ENCODE results near the gene EML5.
A peak's percentile ranks its signal among the peaks of the same experiment; 100 is the strongest.
"Not testable (repeated sequence)": the region's sequence is repeated elsewhere in the genome, so short reads cannot be mapped to it uniquely, and the experiment has no call there.

The EML5 gene

GRCh38 chr14:88799522-88799921, 6.8 kb upstream of the EML5 start:
- DNase-seq: no peak

DNA sequence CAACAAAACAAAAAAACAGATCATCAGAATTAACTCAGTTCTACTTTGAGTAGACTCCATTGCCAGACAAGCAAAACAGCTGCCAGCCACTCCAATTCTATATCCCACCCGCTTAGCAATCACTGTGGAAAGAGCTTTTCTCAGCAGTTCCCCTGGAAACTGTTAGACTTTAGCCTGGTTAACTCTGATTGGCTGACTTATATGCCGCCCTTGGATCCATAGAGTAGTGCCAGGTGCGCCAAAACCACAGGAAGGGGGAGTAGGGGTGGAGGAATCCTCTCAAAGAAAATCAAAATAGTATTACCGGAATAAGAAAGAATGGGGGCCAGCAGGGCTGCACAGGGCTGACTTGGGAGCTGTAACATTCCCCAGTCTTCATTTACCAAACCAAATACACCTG, 5.4 kb upstream of the EML5 start:
- peak; percentile 94 for DNase-seq

DNA sequence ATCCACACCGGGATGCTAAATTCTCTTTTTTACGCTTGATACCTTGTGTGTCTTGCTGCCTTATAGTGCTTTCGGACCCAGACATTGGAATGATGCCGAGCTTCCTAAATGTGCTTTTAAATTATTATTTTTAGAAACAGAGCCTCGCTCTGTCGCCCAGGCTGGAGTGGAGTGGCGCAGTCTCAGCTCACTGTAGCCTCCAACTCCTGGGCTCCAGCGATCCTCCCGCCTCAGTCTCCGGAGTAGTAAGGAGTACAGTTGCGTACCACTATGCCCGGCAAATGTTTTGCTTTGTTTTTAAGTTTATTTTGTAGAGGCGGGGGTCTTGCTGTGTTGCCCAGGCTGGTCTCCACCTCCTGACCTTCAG, 489 bp upstream of the EML5 start:
- no peak for DNase-seq

DNA sequence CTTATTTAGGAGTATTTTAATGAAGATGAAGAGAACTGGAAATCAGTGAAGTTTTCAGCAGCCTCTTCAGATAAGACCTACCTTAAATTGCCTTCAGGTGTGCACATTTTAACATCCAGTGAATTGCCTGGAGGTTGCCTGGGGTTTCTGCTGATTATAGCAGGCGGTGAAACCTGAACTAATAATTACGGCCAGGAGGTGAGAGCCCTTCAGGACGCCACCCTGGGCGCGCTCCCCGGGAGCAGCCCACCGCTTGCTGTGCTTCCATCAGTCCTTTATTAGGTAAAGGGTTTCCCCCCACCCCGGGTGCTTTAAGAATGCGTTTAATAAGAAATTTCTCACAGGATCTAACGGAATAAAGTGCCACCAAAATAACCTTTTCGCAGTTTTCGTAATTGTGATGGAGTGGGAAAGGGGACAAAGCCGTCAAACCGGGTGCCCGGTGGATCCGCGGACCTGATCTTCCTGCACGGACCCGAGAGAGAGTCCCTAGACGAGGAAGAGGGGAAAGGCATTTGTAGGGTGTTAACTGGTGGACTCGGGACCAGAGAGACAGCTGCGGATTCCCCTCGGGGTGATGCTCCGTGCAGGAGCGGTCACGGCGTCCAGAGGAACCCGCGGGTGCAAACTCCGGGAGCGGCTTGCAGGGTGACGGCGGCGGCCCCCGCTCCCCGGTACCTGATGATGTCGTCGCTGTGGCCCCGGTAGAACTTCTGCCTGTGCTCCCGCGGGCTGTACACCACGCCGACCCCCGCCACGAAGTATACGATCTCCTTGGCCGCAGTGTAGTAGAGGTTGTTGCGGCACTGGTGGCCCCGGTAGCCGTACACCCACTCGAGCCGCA, 902 bp downstream of the EML5 start:
- DNase-seq: peak; percentile 86

DNA sequence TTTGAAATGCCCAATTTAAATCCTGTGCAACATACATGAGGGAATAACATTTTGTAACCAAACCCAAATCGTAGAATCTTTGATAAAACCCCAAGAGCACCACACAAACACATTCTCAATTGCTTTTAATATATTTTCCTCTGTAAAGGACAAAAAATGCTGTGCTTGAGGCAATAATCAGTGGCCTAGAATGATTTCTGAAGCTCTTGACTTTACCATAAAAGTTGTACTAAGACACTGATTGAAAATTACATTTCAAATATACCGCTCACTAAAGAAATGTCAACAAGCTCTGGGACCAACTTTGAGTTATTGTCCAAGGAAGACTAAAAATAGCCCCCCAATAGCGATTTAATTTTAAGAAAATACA, 1.5 kb downstream of the EML5 start:
- no peak for DNase-seq

DNA sequence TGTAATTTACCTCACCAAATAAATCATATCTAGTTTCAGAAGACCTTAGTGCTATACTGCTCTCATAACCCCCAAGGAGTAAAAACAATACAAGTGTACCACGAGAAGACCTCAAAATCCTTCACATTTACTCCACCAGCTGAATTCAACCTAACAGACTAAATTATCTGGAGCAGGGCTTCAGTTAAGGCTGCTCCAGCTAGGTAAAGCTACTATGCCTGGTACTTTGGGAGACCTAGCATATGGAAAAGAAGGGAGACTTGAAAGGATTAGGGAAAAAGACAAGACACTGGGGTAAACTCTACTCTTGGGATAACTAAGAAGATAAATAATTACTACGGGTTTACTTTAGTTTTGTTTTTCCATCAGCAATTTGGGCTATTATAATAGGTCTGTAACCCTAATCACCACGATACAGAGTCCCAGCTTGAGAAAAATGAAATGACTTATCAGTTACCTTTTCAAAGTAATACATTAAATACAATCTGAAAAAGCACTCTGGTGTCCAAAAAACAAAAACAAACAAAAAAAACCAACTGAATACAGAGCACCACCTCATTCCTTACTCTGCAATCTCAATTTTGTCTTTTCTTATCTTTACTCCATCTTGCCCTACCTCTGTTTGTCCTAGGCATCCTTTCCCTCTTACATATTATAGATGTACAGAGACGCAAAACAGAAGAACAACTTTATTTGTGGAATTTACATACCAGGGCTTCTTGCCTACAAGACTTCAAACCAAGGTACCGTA, 2.1 kb downstream of the EML5 start:
- DNase-seq: no peak

GRCh38 chr14:88789573-88789972, 3.2 kb downstream of the EML5 start:
- not testable (repeated sequence) for DNase-seq

DNA sequence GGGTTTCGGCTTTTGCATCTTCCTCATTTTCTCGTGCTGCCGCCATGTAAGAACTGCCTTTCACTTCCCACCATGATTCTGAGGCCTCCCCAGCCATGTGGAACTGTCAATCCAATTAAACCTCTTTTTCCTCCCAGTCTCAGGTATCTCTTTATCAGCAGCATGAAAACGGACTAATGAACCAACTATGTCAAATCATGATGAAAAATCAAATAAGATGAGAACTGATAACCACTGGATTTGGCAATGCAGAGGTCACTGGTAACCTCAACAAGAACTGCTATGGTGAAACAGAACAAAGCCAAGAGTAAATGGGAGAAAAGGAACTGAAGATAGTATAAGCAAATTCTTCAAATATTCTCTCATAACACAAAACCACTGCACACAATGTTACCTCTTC, 6.0 kb downstream of the EML5 start:
- DNase-seq: no peak

- no peak for DNase-seq
Measured at GRCh38 chr14:88785911-88786310, 6.8 kb downstream of the EML5 start.

DNA sequence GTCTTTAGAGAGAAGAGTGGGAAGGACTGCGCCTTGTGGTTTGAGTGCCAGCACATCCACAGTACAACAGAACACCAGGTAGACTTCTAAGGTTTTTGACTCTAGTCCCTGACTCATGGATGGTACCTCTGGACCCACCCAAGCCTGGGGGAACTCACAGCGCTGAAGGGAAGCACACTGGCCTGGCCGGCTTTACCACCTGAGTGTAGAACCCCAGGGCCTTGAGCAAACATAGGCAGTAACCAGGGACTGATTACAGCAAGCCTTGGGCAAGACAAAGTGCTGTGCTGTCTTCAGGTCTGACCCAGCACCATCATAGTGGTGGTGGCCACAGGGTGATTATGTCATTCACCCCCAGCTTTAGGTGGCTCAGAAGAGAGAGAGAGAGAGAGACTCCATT, 17.2 kb downstream of the EML5 start:
- no peak for DNase-seq

DNA sequence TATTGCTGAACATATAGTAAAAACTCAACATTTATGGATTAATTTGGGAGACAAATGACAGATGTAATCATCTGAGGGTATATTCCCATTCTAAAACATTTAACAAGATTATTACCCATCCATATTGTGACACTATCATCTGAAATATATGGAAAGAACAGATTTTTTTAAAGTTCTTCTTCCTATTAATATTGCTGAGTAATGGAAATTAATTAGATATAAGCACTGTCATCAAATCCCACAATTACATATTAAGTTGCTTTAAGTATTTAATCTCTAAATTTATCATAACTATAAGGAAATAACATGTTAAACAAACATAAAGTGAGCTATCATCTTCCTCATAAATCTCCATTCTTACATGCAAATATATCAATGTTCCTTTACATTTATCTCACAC, 22.0 kb downstream of the EML5 start:
- no peak for DNase-seq

GRCh38 chr14:88765130-88765529, 27.6 kb downstream of the EML5 start:
- no peak for DNase-seq

- no peak for DNase-seq
Measured at GRCh38 chr14:88753873-88754272, 38.9 kb downstream of the EML5 start.

GRCh38 chr14:88750945-88751344, 41.8 kb downstream of the EML5 start:
- DNase-seq: no peak

DNA sequence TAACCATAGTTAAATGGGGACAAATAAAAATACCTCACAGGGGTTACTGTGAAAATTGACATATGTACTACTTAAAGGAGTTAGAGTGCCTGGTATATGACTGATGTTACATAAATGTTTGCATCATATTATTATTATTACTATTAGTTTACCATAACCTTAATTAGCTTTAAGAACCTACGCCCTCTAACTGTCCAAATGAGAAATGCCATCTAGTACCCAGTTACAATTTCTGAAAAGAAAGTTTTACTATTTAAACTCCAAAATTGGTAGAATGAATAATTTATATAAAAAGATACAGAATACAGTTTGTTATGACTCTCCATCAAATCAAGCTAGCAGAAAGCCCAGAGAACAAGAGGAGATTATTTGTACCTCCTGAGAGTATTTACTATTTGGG, 42.3 kb downstream of the EML5 start:
- no peak for DNase-seq

DNA sequence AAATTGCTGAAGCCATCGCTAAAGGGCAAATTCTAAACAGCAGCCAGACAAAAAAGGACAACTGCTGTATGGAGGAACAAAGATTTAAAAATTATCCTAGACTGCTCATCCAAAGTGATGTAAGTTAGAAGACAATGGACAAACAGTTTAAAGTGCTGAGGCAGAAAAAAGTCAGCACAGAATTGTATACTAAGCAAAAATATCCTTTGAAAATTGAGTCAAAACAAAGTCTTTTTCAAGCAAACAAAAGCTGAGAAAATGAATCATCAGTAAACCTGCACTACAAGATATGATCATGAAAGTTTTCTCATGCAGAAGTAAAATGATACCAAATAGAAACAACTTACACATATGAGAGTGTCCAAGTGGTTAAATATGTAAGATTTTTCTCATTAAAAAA, 43.6 kb downstream of the EML5 start:
- DNase-seq: no peak

DNA sequence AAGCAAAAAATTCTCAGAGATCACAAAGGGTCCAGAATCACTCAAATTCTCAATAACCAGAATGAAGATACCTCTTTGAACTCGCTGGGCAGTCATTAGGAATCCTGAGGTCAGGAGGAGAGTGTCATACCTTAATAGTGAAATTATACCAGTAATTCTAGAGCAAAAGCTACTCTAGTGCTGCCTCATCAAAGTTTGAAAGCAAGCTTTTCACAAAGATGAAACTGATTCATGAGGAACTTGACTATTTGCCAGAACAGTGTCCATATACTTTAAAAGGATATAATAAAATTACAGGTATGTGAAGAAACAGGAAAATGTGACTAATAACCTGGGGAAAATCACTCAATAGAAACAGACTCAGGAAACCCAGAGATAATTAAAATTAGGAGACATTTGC, 44.5 kb downstream of the EML5 start:
- DNase-seq: no peak

DNA sequence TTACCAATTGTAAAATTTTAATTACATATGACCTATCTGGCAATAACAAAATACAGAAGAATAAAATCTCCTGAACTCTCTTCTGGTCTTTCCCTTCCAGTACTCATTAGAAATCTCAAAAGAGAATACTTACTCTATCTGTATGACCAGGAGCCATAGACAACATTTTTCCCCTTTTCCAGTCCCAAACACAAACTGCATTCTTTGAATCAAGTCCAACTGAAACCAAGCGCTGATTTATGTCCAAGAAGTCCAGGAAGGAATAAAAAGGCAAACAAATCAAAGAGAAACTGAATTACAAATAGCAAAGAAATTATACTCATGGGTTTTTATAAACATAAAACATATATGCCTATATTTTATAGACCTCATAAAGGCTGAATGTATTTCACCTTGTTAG, 46.7 kb downstream of the EML5 start:
- DNase-seq: no peak

GRCh38 chr14:88737245-88737644, 55.5 kb downstream of the EML5 start:
- DNase-seq: no peak

- no peak for DNase-seq
Measured at GRCh38 chr14:88733121-88733520, 59.6 kb downstream of the EML5 start.

DNA sequence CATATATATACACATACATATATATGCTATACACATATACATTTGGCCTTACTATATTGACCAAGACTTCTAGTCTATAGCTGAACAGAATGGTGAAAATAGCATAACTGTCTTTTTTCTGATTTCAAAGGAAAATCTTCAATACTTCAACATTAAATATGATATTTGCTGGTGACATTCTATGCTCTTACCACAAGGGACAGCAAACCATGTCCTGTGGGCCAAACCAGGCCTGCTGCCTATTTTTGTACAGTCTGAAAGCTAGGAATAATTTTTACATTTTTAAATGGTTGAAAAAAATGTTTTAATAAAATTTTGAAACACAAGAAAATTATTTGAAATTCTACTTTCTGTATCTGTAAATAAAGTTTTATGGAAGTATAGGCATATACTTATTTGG, 63.6 kb downstream of the EML5 start:
- DNase-seq: no peak

GRCh38 chr14:88727057-88727456, 65.7 kb downstream of the EML5 start:
- DNase-seq: no peak

- DNase-seq: no peak
Measured at GRCh38 chr14:88710709-88711108, 82.0 kb downstream of the EML5 start.

GRCh38 chr14:88707088-88707487, 85.7 kb downstream of the EML5 start:
- no peak for DNase-seq

DNA sequence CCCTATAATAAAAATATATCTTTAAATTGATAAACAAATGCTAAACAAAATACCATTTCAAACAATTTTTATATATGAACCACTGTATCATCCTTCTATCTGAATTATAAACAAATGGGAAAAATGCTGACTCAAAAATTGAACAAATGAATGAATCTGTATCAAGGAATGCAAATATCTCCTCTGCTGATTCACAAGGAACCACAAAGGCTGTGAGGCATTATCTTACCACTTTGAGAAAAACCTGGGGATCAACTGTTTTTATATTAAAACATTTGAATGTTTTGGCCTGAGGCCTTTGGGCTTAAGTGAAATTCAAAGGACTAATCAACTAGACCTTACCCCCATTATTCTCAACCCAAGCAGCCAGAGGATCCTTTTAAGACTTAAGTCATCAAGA, 86.3 kb downstream of the EML5 start:
- DNase-seq: no peak
